DOHH2 (cell line): ENCODE results near the gene SMIM38.

Experiments
- H3F3A ChIP-seq: fragments of 200-600 bp; sonication (generic), shearing (Covaris generic); 2 replicates; pipeline ENCODE4 v1.6.0; 2016; ENCODE audit warnings: antibody characterized with exemption, mild to moderate bottlenecking; ENCODE audit not compliant: control insufficient read depth, insufficient read depth
- H3K27ac ChIP-seq: fragments of 200-600 bp; sonication (generic); 2 replicates; pipeline ENCODE4 v1.5.1; 2014; ENCODE audit warnings: low read depth, mild to moderate bottlenecking, low read length, moderate library complexity
- H3K27me3 ChIP-seq: fragments of 200-600 bp; sonication (generic); 2 replicates; pipeline ENCODE4 v1.6.1; 2014; ENCODE audit warnings: mild to moderate bottlenecking, low read length, mixed read lengths; ENCODE audit not compliant: control insufficient read depth
- H3K36me3 ChIP-seq: fragments of 200-600 bp; sonication (generic); 2 replicates; pipeline ENCODE4 v1.6.1; 2014; ENCODE audit warnings: mild to moderate bottlenecking, low read length, moderate library complexity, mixed read lengths; ENCODE audit not compliant: control insufficient read depth
- H3K4me1 ChIP-seq: fragments of 200-600 bp; sonication (generic); 2 replicates; pipeline ENCODE4 v1.6.1; 2014; ENCODE audit warnings: mild to moderate bottlenecking, low read length, mixed read lengths; ENCODE audit not compliant: control insufficient read depth
- H3K4me2 ChIP-seq: fragments of 200-600 bp; sonication (generic); 2 replicates; pipeline ENCODE4 v1.6.0; 2014; ENCODE audit warnings: mild to moderate bottlenecking, low read length, moderate library complexity
- H3K4me3 ChIP-seq: fragments of 200-600 bp; sonication (generic); 2 replicates; pipeline ENCODE4 v1.5.1; 2014; ENCODE audit warnings: mild to moderate bottlenecking, low read length, mixed read lengths
- H3K79me2 ChIP-seq: fragments of 200-600 bp; sonication (generic); 2 replicates; pipeline ENCODE4 v1.6.1; 2014; ENCODE audit warnings: mild to moderate bottlenecking, low read length, mixed read lengths; ENCODE audit not compliant: control insufficient read depth
- H3K9me2 ChIP-seq: fragments of 200-600 bp; sonication (generic); replicated peaks from 2 replicates; pipeline ENCODE4 v1.6.1; 2014; ENCODE audit warnings: mild to moderate bottlenecking, low read length, mixed read lengths; ENCODE audit not compliant: control insufficient read depth
- H3K9me3 ChIP-seq: fragments of 200-600 bp; sonication (generic); 2 replicates; pipeline ENCODE4 v1.6.1; 2014; ENCODE audit warnings: antibody characterized with exemption, low read length, mixed read lengths; ENCODE audit not compliant: control insufficient read depth, insufficient read depth
- H4K20me1 ChIP-seq: fragments of 200-600 bp; sonication (generic); 2 replicates; pipeline ENCODE4 v1.6.0; 2014; ENCODE audit warnings: low read depth, mild to moderate bottlenecking, antibody characterized with exemption, low read length, moderate library complexity; ENCODE audit not compliant: control insufficient read depth, insufficient read depth
- CTCF ChIP-seq: fragments of 200-600 bp; sonication (generic); IDR thresholded peaks from one replicate; pipeline ENCODE4 v1.5.1; 2014; ENCODE audit warnings: antibody characterized with exemption, mild to moderate bottlenecking, low read depth, low read length; ENCODE audit not compliant: poor library complexity, severe bottlenecking
- EZH2phosphoT487 ChIP-seq: fragments of 200-600 bp; sonication (generic); IDR thresholded peaks from 2 replicates; pipeline ENCODE4 v1.6.1; 2017; ENCODE audit warnings: borderline replicate concordance, mild to moderate bottlenecking, antibody characterized with exemption, low read length, moderate library complexity, mixed read lengths

Gene SMIM38

GRCh38 chr11:69166218-69167115, 10.7 kb downstream of the SMIM38 start:
- Histone ChIP-seq H3K4me3 (no peak overlapping the region), H3K36me3 (no peaks in the 10 kb centered on the region), H3K4me1 (no peaks in the 10 kb centered on the region), H3F3A (no peaks in the 10 kb centered on the region), H3K9me2 (no peaks in the 10 kb centered on the region), H4K20me1 (no peaks in the 10 kb centered on the region), H3K27ac (no peak overlapping the region), H3K79me2 (no peaks in the 10 kb centered on the region), H3K4me2 (no peak overlapping the region), H3K9me3 (no peaks in the 10 kb centered on the region), H3K27me3 (peaks cover 11% of the 10 kb centered on the region)
- TF ChIP-seq EZH2phosphoT487: no peak
- TF ChIP-seq CTCF: no peak

GRCh38 chr11:69167130-69167915, 11.6 kb downstream of the SMIM38 start:
- no peak overlapping the region for H3K4me2 ChIP-seq
- no peaks in the 10 kb centered on the region for H3K4me1 ChIP-seq
- no peaks in the 10 kb centered on the region for H4K20me1 ChIP-seq
- no peak overlapping the region for H3K4me3 ChIP-seq
- no peaks in the 10 kb centered on the region for H3F3A ChIP-seq
- no peaks in the 10 kb centered on the region for H3K36me3 ChIP-seq
- H3K9me3 ChIP-seq: no peaks in the 10 kb centered on the region
- H3K27me3 ChIP-seq: peaks cover 11% of the 10 kb centered on the region
- TF ChIP-seq CTCF: no peak
- no peaks in the 10 kb centered on the region for H3K79me2 ChIP-seq
- H3K9me2 ChIP-seq: no peaks in the 10 kb centered on the region
- no peak overlapping the region for H3K27ac ChIP-seq

- Histone ChIP-seq H3F3A (no peaks in the 10 kb centered on the region), H4K20me1 (no peaks in the 10 kb centered on the region), H3K4me1 (no peaks in the 10 kb centered on the region), H3K4me3 (no peak overlapping the region), H3K4me2 (no peak overlapping the region), H3K36me3 (no peaks in the 10 kb centered on the region), H3K9me3 (no peaks in the 10 kb centered on the region), H3K27ac (no peak overlapping the region), H3K79me2 (no peaks in the 10 kb centered on the region), H3K27me3 (peaks cover 11% of the 10 kb centered on the region), H3K9me2 (no peaks in the 10 kb centered on the region)
- TF ChIP-seq EZH2phosphoT487: no peak
These were observed 12.4 kb downstream of the SMIM38 start for GRCh38 chr11:69167916-69168691.
